ENCODE results near the gene SEC14L6. TPM values are rescaled to one million over a fixed set of nuclear protein-coding genes. Genes with fewer than 3 reads are reported as not detected.
"Not testable (repeated sequence)": the region's sequence is repeated elsewhere in the genome, so short reads cannot be mapped to it uniquely, and the experiment has no call there.

The SEC14L6 gene
- polyA plus RNA-seq (0.10 TPM in 1 of 3 replicates, not detected in the others), polyA minus RNA-seq (0.06 TPM in 1 of 3 replicates, not detected in the others)
- polyA plus RNA-seq (2011; ENCODE audit: low read depth): not detected
- 0.10 TPM in 1 of 2 replicates, not detected in the other for polyA plus RNA-seq (2011; cell fraction: cytosol; rRNA removed)
- not detected in 2 replicates for polyA plus RNA-seq (2011; cell fraction: nucleus; rRNA removed)
- polyA plus RNA-seq (2012; ENCODE audit: low replicate concordance): not detected in 2 replicates
- polyA minus RNA-seq (2011; cell fraction: cytosol; rRNA and poly(A)+ RNA removed): not detected
- not detected in 2 replicates for polyA minus RNA-seq (2011; cell fraction: nucleus; rRNA and poly(A)+ RNA removed)

GRCh38 chr22:30546616-30547015 lies at the start of gene SEC14L6:
Gene SEC14L6 (minus strand): TSS chr22:30546741. CDS start chr22:30546682, 59 bp downstream.
- Histone ChIP-seq H3K36me3 (ENCODE audit: control insufficient read depth in 2 of 2, extremely low read depth in 1 of 2, insufficient read depth in 2 of 2, low read length in 2 of 2) (no peaks in the 10 kb centered on the region), H3K4me1 (ENCODE audit: control insufficient read depth, extremely low read depth, insufficient read depth, low read length) (peaks cover 5% of the 10 kb centered on the region), H3K4me2 (ENCODE audit: control insufficient read depth, extremely low read depth, insufficient read depth, low read depth, low read length) (no peak within 1 kb of the TSS), H4K20me1 (ENCODE audit: control insufficient read depth, extremely low read depth, insufficient read depth, low read length) (no peaks in the 10 kb centered on the region), H3K27me3 (ENCODE audit: control insufficient read depth, extremely low read depth, insufficient read depth, low read length) (peaks cover 22% of the 10 kb centered on the region), H3K9me1 (ENCODE audit: control insufficient read depth, extremely low read depth, insufficient read depth, low read length) (no peaks in the 10 kb centered on the region), H3K9ac (ENCODE audit: control insufficient read depth, extremely low read depth, insufficient read depth, low read length) (no peak within 1 kb of the TSS), H3K4me3 (ENCODE audit: control insufficient read depth in 2 of 3, extremely low read depth in 1 of 3, insufficient read depth in 2 of 3, low read depth in 1 of 3, low read length in 3 of 3) (no peak within 1 kb of the TSS), H3K27ac (ENCODE audit: control insufficient read depth, insufficient read depth, low read length) (no peak within 1 kb of the TSS), H3K9me3 (ENCODE audit: control insufficient read depth, low read depth, low read length) (no peaks in the 10 kb centered on the region), H3K79me2 (ENCODE audit: control insufficient read depth, insufficient read depth, low read length) (no peaks in the 10 kb centered on the region), H2AFZ (ENCODE audit: control insufficient read depth, low read length) (no peak within 1 kb of the TSS)
- TF ChIP-seq EZH2 (IDR thresholded peaks at IDR 0.05; ENCODE audit: low read length): no peak
- no peak for TF ChIP-seq CTCF (optimal IDR thresholded peaks at IDR 0.05 in 1 of 3, IDR thresholded peaks at IDR 0.05 in 1 of 3, conservative IDR thresholded peaks at IDR 0.05 in 1 of 3; ENCODE audit: extremely low read depth in 1 of 3, insufficient read depth in 2 of 3, low read length in 3 of 3)
- DNase-seq (ENCODE audit: low read depth, low spot score) (no peak), FAIRE-seq (no peak)
- dilution Hi-C loops (cut with MboI; ENCODE audit: extremely low pct_ligation_motif_present, low sequenced_read_pairs): no loop called here

GRCh38 chr22:30596199-30596598 lies 49.7 kb upstream of the SEC14L6 start:
- TF ChIP-seq EZH2 (IDR thresholded peaks at IDR 0.05; ENCODE audit: low read length) (no peak), CTCF (optimal IDR thresholded peaks at IDR 0.05 in 1 of 3, IDR thresholded peaks at IDR 0.05 in 1 of 3, conservative IDR thresholded peaks at IDR 0.05 in 1 of 3; ENCODE audit: extremely low read depth in 1 of 3, insufficient read depth in 2 of 3, low read length in 3 of 3) (no peak)
- H3K9ac ChIP-seq (ENCODE audit: control insufficient read depth, extremely low read depth, insufficient read depth, low read length): no peak overlapping the region
- H3K27me3 ChIP-seq (ENCODE audit: control insufficient read depth, extremely low read depth, insufficient read depth, low read length): no peaks in the 10 kb centered on the region
- no peak overlapping the region for H3K4me2 ChIP-seq (ENCODE audit: control insufficient read depth, extremely low read depth, insufficient read depth, low read depth, low read length)
- H2AFZ ChIP-seq (ENCODE audit: control insufficient read depth, low read length): no peak overlapping the region
- DNase-seq (ENCODE audit: low read depth, low spot score) (no peak), FAIRE-seq (no peak)
- H4K20me1 ChIP-seq (ENCODE audit: control insufficient read depth, extremely low read depth, insufficient read depth, low read length): no peaks in the 10 kb centered on the region
- H3K79me2 ChIP-seq (ENCODE audit: control insufficient read depth, insufficient read depth, low read length): peaks cover 6% of the 10 kb centered on the region
- H3K9me3 ChIP-seq (ENCODE audit: control insufficient read depth, low read depth, low read length): no peaks in the 10 kb centered on the region
- H3K27ac ChIP-seq (ENCODE audit: control insufficient read depth, insufficient read depth, low read length): no peak overlapping the region
- no peaks in the 10 kb centered on the region for H3K9me1 ChIP-seq (ENCODE audit: control insufficient read depth, extremely low read depth, insufficient read depth, low read length)
- H3K36me3 ChIP-seq (ENCODE audit: control insufficient read depth in 2 of 2, extremely low read depth in 1 of 2, insufficient read depth in 2 of 2, low read length in 2 of 2): no peaks in the 10 kb centered on the region
- dilution Hi-C loops (cut with MboI; ENCODE audit: extremely low pct_ligation_motif_present, low sequenced_read_pairs): no loop called here
- H3K4me1 ChIP-seq (ENCODE audit: control insufficient read depth, extremely low read depth, insufficient read depth, low read length): no peaks in the 10 kb centered on the region
- no peak overlapping the region for H3K4me3 ChIP-seq (ENCODE audit: control insufficient read depth in 2 of 3, extremely low read depth in 1 of 3, insufficient read depth in 2 of 3, low read depth in 1 of 3, low read length in 3 of 3)

- H2AFZ ChIP-seq (ENCODE audit: control insufficient read depth, low read length); dilution Hi-C loops (cut with MboI; ENCODE audit: extremely low pct_ligation_motif_present, low sequenced_read_pairs); H3K4me1 ChIP-seq (ENCODE audit: control insufficient read depth, extremely low read depth, insufficient read depth, low read length); H3K27me3 ChIP-seq (ENCODE audit: control insufficient read depth, extremely low read depth, insufficient read depth, low read length); H3K27ac ChIP-seq (ENCODE audit: control insufficient read depth, insufficient read depth, low read length); H3K9me3 ChIP-seq (ENCODE audit: control insufficient read depth, low read depth, low read length); FAIRE-seq; DNase-seq (ENCODE audit: low read depth, low spot score); H3K9ac ChIP-seq (ENCODE audit: control insufficient read depth, extremely low read depth, insufficient read depth, low read length); H4K20me1 ChIP-seq (ENCODE audit: control insufficient read depth, extremely low read depth, insufficient read depth, low read length); H3K9me1 ChIP-seq (ENCODE audit: control insufficient read depth, extremely low read depth, insufficient read depth, low read length): not testable (repeated sequence)
- H3K4me3 ChIP-seq (ENCODE audit: control insufficient read depth in 2 of 3, extremely low read depth in 1 of 3, insufficient read depth in 2 of 3, low read depth in 1 of 3, low read length in 3 of 3): peak overlapping the region in 1 of 3 experiments; percentile 85
- H3K4me2 ChIP-seq (ENCODE audit: control insufficient read depth, extremely low read depth, insufficient read depth, low read depth, low read length): peak overlapping the region; percentile 59
- peaks cover 18 to 20% of the 10 kb centered on the region in 2 experiments for H3K36me3 ChIP-seq (ENCODE audit: control insufficient read depth in 2 of 2, extremely low read depth in 1 of 2, insufficient read depth in 2 of 2, low read length in 2 of 2)
- H3K79me2 ChIP-seq (ENCODE audit: control insufficient read depth, insufficient read depth, low read length): peaks cover 37% of the 10 kb centered on the region
Observed at GRCh38 chr22:30592360-30592713, 45.8 kb upstream of the SEC14L6 start.
